IPS DF 4.7 (cell line): ENCODE results near the gene VEGFC.

Source experiments
- DNase-seq: peaks from one replicate; pipeline ENCODE4 v3.0.0-alpha.2; 2013; ENCODE audit warnings: low spot score; ENCODE audit errors: extremely low read depth

The VEGFC gene

DNA sequence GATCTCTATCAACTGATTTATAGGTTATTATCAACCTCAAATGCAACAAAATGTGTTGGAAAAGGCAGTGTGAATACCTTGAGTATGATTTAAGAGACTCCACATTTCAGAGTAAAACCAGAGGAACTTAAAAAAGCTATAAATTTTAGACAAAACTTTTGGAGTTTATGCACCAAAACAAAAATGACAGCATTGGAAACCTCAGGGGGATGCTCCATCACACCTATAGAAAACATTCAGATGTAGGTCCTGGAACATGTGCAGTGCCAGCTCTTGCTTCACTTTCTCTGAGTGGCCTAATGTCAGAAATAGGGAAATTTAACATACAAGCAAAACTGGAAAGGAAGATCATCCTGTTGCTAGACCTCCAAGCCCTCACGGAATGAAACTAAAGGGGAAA is 5.8 kb upstream of the VEGFC start:
- DNase-seq, result no peak

- no peak for DNase-seq
These were observed 2.7 kb upstream of the VEGFC start for GRCh38 chr4:176795441-176795840.

DNA sequence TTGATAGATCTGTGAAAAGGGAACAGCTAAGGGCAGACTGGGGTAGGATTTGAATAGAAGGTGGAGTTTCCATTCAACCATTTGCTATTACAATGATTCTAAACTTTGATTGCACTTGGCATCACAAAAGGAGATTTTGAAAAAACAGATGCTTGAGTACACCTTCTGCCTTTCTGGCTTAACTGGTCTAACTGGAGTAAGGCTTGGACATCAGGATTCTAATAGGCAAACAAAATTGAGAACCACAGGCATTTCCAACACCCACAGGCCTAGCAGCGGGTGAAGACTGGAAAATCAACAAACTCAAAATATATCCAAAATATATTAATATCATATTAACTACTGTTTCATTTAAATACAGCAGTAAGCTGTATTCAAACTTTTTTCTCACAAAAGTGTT is 1.9 kb upstream of the VEGFC start:
- DNase-seq, result no peak

DNA sequence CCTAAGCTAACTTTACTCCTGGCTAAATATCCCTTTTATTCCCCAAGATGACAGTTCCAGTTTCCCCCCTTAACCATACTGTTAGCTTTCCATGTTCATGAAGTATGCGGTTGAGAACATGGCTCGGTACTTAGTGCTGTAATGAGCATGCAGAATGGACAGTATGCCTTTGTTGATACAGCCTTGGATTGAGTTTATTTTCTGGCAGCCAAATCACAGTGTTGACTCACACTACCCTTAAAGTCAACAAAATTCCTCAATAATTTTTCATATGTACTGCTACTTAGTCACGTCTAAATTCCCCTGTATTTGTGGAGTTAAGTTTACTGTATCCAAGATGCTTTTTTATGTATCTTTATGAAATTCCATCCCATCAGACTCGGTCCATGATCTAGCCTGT is 1.4 kb upstream of the VEGFC start:
- DNase-seq, result no peak

- no peak for DNase-seq
These were observed 411 bp upstream of the VEGFC start for GRCh38 chr4:176793060-176793605.

DNA sequence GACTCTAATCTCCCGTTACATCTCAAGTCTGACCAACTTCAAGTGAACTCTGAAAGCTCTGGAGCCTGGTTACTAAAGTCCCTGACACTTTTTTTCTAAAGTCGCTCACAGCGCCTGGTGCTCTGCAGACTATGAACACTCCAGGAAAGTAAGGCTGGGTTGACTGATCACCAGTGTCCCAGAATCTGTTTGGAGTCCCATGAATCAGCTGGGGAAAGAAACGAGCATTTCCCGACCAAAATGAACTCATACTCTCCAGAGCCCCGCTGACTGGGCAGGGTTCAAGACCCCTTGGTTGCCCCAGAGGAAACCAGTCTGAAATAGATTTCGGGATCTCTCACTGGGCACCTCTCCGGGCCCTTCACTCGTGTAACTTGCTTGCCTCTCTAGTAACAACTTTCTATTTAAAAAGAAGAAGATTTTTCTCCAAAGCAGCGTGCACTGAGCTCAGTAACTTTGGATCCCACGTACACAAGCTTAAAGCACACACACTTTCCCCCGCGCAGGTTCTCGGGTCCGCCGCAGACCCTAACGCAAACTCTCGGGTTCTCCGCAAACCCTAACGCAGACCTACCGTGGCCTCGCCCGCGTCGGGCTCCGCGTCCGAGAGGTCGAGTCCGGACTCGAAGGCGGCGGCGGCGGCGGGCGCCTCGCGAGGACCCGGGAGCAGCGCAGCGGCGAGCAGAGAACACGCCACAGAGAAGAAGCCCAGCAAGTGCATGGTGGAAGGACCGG is 964 bp downstream of the VEGFC start:
- DNase-seq, result no peak

DNA sequence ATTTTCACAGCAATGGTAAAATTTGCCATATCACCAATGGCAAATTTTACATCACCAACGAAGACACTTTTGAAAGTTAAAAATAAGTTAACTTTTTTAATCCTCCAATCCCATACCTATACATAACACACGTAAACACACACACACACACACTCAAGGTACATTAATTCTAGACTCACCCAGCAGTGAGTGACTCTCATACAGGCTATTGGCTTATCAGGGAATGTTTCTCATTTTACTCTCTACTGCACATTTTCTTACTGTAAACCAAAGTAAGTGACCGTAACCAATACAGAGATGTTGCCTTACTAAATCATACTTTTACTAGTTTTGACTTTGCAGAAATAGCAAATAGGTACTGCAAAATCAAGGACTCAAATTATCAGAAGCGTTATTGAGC is 2.3 kb downstream of the VEGFC start:
- DNase-seq, result no peak

GRCh38 chr4:176789955-176790354 is 2.8 kb downstream of the VEGFC start:
- DNase-seq, result no peak

DNA sequence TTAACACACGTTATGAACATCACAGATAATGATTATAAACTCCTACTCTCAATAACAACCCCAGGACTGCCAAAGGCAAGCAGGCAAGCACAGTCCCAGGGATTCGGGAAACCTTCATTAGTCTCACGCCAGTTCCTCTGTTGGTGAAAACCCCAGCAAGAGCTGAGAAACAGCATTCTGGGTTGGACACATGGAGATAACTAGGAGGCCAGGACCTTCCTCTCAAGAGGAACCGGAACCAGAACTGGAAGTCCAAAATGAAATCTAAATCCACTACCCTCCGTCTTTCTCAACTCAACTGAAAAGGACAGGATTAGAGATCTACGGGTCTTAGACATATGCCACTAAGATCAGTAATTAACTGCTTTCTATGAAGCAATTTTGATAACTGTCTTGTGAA is 3.8 kb downstream of the VEGFC start:
- DNase-seq, result no peak

DNA sequence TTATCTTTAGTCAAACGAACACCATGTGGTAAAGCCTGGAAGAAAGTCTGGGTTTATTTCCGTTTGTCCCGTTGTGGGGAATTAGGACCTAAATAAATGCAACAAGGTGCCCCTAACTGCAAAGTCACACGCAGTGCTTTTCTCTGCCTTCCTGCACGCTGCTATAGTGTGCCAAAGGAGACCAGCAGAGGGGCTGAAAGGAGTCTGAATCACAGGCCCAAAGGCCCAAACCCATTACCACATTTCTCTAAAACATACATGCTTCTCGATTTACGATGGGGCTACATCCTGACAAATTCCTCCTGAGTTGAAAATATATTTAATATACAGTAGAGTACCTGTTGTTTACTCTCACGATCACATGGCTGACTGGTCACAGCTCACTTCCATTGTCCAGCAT is 4.5 kb downstream of the VEGFC start:
- DNase-seq, result no peak

GRCh38 chr4:176784816-176785215 is 7.9 kb downstream of the VEGFC start:
- no peak for DNase-seq

- no peak for DNase-seq
These were observed 9.9 kb downstream of the VEGFC start for GRCh38 chr4:176782794-176783193.

- DNase-seq, result no peak
These were observed 10.5 kb downstream of the VEGFC start for GRCh38 chr4:176782191-176782590.

DNA sequence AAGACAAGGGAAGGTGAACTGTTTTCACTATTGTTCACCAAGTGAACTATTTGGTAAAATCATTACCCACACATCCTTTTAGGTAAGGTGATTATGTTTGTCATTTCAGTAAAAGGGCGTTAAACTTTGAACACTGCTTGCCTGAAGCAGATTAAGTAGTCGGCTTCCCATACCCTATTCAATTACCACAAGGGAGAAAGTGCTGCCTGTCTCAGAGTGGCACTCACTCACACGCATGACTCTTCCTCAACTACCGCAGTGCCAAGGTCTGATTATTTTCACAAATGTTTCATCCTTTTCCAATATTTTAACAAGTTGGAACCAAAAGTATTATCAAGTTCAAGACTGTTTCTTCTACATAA is 11.0 kb downstream of the VEGFC start:
- no peak for DNase-seq

DNA sequence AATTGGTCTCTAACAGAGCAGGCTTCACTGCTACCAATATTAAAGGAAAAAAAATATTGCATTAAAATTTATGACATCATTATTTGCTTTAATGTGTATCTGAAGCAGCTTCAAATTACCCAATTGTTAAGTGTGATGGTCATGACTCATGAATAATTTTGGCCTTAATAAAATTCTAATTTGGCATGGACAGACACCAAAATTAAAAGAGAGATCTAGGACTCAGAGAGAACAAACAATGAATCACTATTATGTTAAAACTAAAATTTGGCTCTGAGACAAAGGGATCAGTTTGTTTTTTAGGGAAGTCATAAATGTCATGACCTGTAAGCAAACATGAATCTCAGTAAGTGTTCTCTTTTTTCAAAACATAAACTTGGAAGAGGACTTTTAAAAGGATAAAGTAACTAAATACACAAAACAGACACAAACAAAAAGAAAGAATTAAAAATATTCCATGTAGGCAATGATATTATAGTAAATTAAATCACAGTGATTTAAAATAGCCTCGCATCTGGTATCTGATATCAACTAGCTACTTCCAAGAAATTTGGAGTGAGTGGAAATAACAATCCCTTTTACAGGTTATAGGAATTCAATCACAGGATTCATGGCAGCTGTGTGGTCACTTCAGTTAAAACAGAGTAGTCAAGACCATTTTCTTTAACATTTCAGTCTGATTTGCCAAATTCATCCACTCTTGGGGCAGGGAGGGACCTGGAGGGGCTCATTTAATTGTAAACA is 11.6 kb downstream of the VEGFC start:
- DNase-seq, result no peak

GRCh38 chr4:176779421-176779820 is 13.3 kb downstream of the VEGFC start:
- no peak for DNase-seq

DNA sequence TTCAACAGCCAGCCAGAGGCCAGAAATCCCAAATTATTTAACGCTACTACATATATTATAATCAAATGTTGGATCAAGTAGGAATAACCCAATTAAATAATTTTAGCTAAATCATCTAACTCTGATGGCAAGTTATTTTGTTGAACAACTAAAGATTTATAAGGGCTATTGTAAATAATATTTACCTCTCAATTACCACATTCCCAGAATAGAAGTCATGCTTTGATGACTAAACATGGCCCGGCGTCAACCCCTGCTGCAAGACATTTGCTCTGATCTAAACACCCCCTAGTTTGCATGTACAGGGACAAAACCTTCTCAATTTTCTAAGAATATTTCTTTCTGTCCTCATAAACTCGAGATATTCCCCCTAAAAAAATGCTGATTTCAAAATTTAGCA is 14.2 kb downstream of the VEGFC start:
- DNase-seq, result no peak

GRCh38 chr4:176778063-176778462 is 14.7 kb downstream of the VEGFC start:
- no peak for DNase-seq

DNA sequence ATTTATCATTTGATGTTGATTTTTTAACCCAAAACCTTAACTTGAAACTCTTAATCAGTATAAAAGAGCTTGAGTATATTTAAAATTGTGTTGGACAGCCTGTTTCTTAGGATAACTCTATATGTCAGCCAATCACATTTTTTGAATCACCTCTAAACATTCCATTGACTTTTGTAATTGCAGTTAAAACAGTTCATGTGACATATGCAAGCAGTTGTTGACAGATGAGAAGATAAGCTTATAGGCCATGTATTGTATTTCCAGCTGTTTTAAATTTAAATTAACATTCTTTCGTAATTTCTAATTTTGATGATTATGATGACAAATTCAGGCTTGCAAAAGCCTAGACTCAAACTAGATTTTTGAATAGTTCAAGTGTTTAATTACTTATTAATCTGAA is 17.4 kb downstream of the VEGFC start:
- DNase-seq, result no peak

- DNase-seq, result no peak
These were observed 17.9 kb downstream of the VEGFC start for GRCh38 chr4:176774852-176775251.

GRCh38 chr4:176769514-176769913 is 23.2 kb downstream of the VEGFC start:
- no peak for DNase-seq

GRCh38 chr4:176767183-176767582 is 25.5 kb downstream of the VEGFC start:
- no peak for DNase-seq
